HL-60/S4 (cell line): ENCODE measurements around the gene ZNF778.
"Not testable (repeated sequence)": the region's sequence is repeated elsewhere in the genome, so short reads cannot be mapped to it uniquely, and the experiment has no call there.

ENCODE experiments used
- in situ Hi-C: fragments of 300-500 bp; cut with MboI; formaldehyde crosslinking; loops from 2 replicates; pipeline ENCODE4 v1.14.3; 2022; ENCODE audit warnings: low sequenced_read_pairs

ZNF778 gene

GRCh38 chr16:89248196-89248982 lies 30.9 kb downstream of the ZNF778 start:
- in situ Hi-C loops, result no loop called here

GRCh38 chr16:89253548-89254287 lies 36.2 kb downstream of the ZNF778 start:
- in situ Hi-C loops, result no loop called here

GRCh38 chr16:89256651-89257254 lies 39.2 kb downstream of the ZNF778 start:
- in situ Hi-C loops, result no loop called here

- in situ Hi-C loops, result no loop called here
Measured at GRCh38 chr16:89257281-89257731, 39.8 kb downstream of the ZNF778 start.

GRCh38 chr16:89257757-89258465 lies 40.4 kb downstream of the ZNF778 start:
- in situ Hi-C loops, result no loop called here

- in situ Hi-C loops, result not testable (repeated sequence)
Measured at GRCh38 chr16:89259901-89260300, 42.4 kb downstream of the ZNF778 start.

GRCh38 chr16:89261691-89262563 lies 44.4 kb downstream of the ZNF778 start:
- in situ Hi-C loops, result no loop called here

GRCh38 chr16:89264800-89265550 lies 47.5 kb downstream of the ZNF778 start:
- in situ Hi-C loops, result no loop called here

- in situ Hi-C loops, result no loop called here
Measured at GRCh38 chr16:89265647-89266046, 48.1 kb downstream of the ZNF778 start.

- in situ Hi-C loops, result no loop called here
Measured at GRCh38 chr16:89266521-89267134, 49.1 kb downstream of the ZNF778 start.

GRCh38 chr16:89267746-89268145 lies 50.2 kb downstream of the ZNF778 start:
- in situ Hi-C loops, result not testable (repeated sequence)

GRCh38 chr16:89268585-89268984 lies 51.1 kb downstream of the ZNF778 start:
- in situ Hi-C loops, result no loop called here

- in situ Hi-C loops, result no loop called here
Measured at GRCh38 chr16:89268987-89269735, 51.7 kb downstream of the ZNF778 start.

GRCh38 chr16:89269805-89270665 lies 52.5 kb downstream of the ZNF778 start:
- in situ Hi-C loops, result no loop called here

GRCh38 chr16:89270666-89271345 lies 53.3 kb downstream of the ZNF778 start:
- in situ Hi-C loops, result no loop called here

- in situ Hi-C loops, result no loop called here
Measured at GRCh38 chr16:89272631-89273030, 55.1 kb downstream of the ZNF778 start.
